ENCODE measurements around the gene AJAP1. TPM values are rescaled to one million over a fixed set of nuclear protein-coding genes. Genes with fewer than 3 reads are reported as not detected.
A peak's percentile ranks its signal among the peaks of the same experiment; 100 is the strongest.

The AJAP1 gene
- total and polyA plus RNA-seq, 2 of the 8 experiments (the other 6 are each of a cell fraction or from before 2014, with no cell fraction given): 1.9 to 6.2 TPM

DNA sequence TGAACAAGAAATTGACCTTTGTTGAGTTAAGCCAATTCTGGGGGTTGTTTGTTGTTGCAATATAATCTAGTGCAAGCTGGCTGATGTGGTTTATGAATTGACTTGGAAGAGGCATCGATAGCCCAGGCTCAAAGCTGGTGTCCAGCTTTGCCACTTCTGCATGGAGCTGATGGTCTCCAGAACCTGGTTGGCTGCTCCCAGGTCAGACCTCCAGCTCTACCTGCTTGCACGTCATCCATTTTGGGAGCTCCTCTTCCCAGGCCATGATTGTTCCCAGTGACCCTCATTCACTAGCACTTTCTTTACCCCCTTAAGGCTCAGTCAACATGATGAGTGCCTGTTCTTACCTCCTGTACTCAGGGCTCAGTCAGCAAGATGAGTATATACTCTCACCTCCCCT is 5.8 kb upstream of the AJAP1 start:
- Histone ChIP-seq H3K18ac (ENCODE audit: extremely low read depth, low read length) (no peak overlapping the region), H3K4me2 (ENCODE audit: insufficient read depth in 1 of 2, low read depth in 2 of 2, low read length in 2 of 2) (no peak overlapping the region), H2AFZ (ENCODE audit: low read length) (no peak overlapping the region), H4K8ac (ENCODE audit: extremely low read depth, insufficient read depth, low read length) (no peak overlapping the region), H4K20me1 (replicated peaks in 1 of 2; ENCODE audit: control insufficient read depth in 1 of 2, insufficient read depth in 2 of 2, low read length in 2 of 2) (peaks cover 0 to 6% of the 10 kb centered on the region in 2 experiments), H4K91ac (replicated peaks; ENCODE audit: insufficient read length, low read length) (no peak overlapping the region), H3K4me3 (ENCODE audit: extremely low read depth in 1 of 4, insufficient read depth in 2 of 4, low read depth in 3 of 4, low read length in 4 of 4) (no peak overlapping the region), H2AK5ac (ENCODE audit: low read depth, low read length) (peak overlapping the region; percentile 4; the same call in 1 of the 2 replicates), H4K5ac (ENCODE audit: insufficient read length, low read depth, low read length) (no peak overlapping the region), H3K14ac (ENCODE audit: insufficient read length) (no peak overlapping the region), H3K23ac (ENCODE audit: insufficient read length) (no peak overlapping the region), H2BK120ac (replicated peaks; ENCODE audit: low read depth, low read length) (no peak overlapping the region), H3K79me2 (ENCODE audit: control insufficient read depth in 1 of 2, insufficient read depth in 2 of 2, low read length in 2 of 2) (no peaks in the 10 kb centered on the region), H3K36me3 (ENCODE audit: control insufficient read depth in 2 of 4, insufficient read depth in 4 of 4, low read length in 3 of 4) (no peaks in the 10 kb centered on the region), H3K27me3 (replicated peaks in 1 of 4; ENCODE audit: control insufficient read depth in 3 of 4, extremely low read depth in 1 of 4, insufficient read depth in 3 of 4, low read length in 3 of 4) (peaks cover 11 to 14% (median 11%) of the 10 kb centered on the region in 4 experiments), H2BK20ac (ENCODE audit: low read length) (0 out of 2 replicates have a peak overlapping the region, but pooled peaks have one; percentile 93), H3K4ac (replicated peaks; ENCODE audit: insufficient read length, low read depth, low read length) (no peak overlapping the region), H3K4me1 (replicated peaks in 1 of 4; ENCODE audit: control insufficient read depth in 3 of 4, insufficient read depth in 4 of 4, low read length in 3 of 4) (peaks cover 6 to 16% (median 13%) of the 10 kb centered on the region in 4 experiments), H3K23me2 (ENCODE audit: low read depth, low read length) (peaks cover 8% of the 10 kb centered on the region; the same call in 1 of the 2 replicates), H3K27ac (ENCODE audit: low read depth, low read length) (no peak overlapping the region), H3K9ac (replicated peaks in 1 of 4; ENCODE audit: extremely low read depth in 1 of 4, low read depth in 3 of 4, low read length in 3 of 4) (no peak overlapping the region), H2BK12ac (ENCODE audit: low read depth, low read length) (peak overlapping the region; percentile 92; the same call in 1 of the 2 replicates), H2BK5ac (ENCODE audit: low read depth, low read length) (no peak overlapping the region; the same call in 1 of the 2 replicates), H3K56ac (replicated peaks; ENCODE audit: insufficient read length, low read depth, low read length) (no peak overlapping the region), H3K79me1 (ENCODE audit: low read depth, low read length) (no peaks in the 10 kb centered on the region), H2BK15ac (ENCODE audit: low read length) (peak overlapping the region; percentile 13; the same call in 1 of the 2 replicates), H3K9me3 (ENCODE audit: insufficient read depth in 2 of 2, low read depth in 1 of 2, low read length in 1 of 2) (peaks cover 0 to 3% of the 10 kb centered on the region in 2 experiments; a peak in 3 of 4 replicates)
- 89% methylated on average over 2 of the region's 2 CpGs; no CpG with 5 or more reads in 1 of the 2 experiments for WGBS, 2 experiments (ENCODE audit: extremely low coverage in 1 of 2, insufficient coverage in 1 of 2, insufficient read length in 1 of 2, insufficient replicate concordance in 2 of 2, low coverage in 1 of 2, low lambda C conversion rate in 2 of 2, missing lambda C conversion rate in 1 of 2)
- POLR2A ChIA-PET (ENCODE audit: partially characterized antibody): interaction anchor here (1.3 kb wide), 1 partner anchor 11 kb away, joined by 3 read pairs; no protein-coding TSS in a partner anchor
- FAIRE-seq (no peak), DNase-seq (ENCODE audit: low read depth in 1 of 2, low spot score in 2 of 2) (no peak)
- CTCF ChIA-PET (ENCODE audit: partially characterized antibody): no interaction called here
- no peak for TF ChIP-seq NANOG (IDR thresholded peaks at IDR 0.05; ENCODE audit: insufficient read depth, low read depth, low read length, poor library complexity, severe bottlenecking)

Data from H1 (cell line).